ENCODE measurements around the gene SEC16B. TPM values are rescaled to one million over a fixed set of nuclear protein-coding genes. Genes with fewer than 3 reads are reported as not detected.

The SEC16B gene
- total RNA-seq, 3 donors from 2014 or later = 3.8 to 8.8 (median 4.8) TPM

GRCh38 chr1:177935638-177936415 lies 34.0 kb downstream of the SEC16B start:
- H3K4me1 ChIP-seq = no peaks in the 10 kb centered on the region
- no peaks in the 10 kb centered on the region for H3K36me3 ChIP-seq
- H3K27me3 ChIP-seq = no peaks in the 10 kb centered on the region
- no peak overlapping the region for H3K27ac ChIP-seq
- TF ChIP-seq CTCF (IDR thresholded peaks at IDR 0.05) = no peak
- TF ChIP-seq POLR2A (IDR thresholded peaks at IDR 0.05) = no peak
- TF ChIP-seq POLR2AphosphoS5 (IDR thresholded peaks at IDR 0.05) = no peak
- H3K9me3 ChIP-seq = no peaks in the 10 kb centered on the region
- intact Hi-C loops (cut with DNase I; ENCODE audit: low total_unique reads) = no loop called here
- no peak for DNase-seq (ENCODE audit: low spot score in 2 of 2)
- no peak overlapping the region for H3K4me3 ChIP-seq

DNA sequence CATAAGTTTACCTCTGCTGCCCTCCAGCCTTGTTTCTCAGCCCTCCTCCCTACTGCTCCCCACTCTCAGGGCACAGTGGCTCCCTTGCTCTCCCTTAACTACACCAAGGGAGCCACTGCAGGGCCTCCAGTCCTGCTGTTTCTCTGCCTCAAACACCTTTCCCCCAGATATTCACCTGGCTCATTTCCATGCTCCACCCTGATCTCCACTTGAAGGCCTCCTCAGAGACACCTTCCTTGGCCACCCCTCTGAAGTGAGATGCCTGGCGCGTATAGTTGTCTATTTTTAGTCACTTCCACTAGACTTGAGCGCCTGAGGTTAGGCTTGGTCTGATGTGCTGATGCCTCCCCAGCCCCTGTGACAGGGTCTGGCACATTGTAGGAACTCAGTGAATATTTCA lies 34.9 kb downstream of the SEC16B start:
- H3K9me3 ChIP-seq = no peaks in the 10 kb centered on the region
- TF ChIP-seq POLR2A (IDR thresholded peaks at IDR 0.05) = no peak
- TF ChIP-seq POLR2AphosphoS5 (IDR thresholded peaks at IDR 0.05) = no peak
- TF ChIP-seq CTCF (IDR thresholded peaks at IDR 0.05) = no peak
- no peaks in the 10 kb centered on the region for H3K4me1 ChIP-seq
- H3K4me3 ChIP-seq = no peak overlapping the region
- H3K27me3 ChIP-seq = no peaks in the 10 kb centered on the region
- intact Hi-C loops (cut with DNase I; ENCODE audit: low total_unique reads) = no loop called here
- no peak for DNase-seq (ENCODE audit: low spot score in 2 of 2)
- no peaks in the 10 kb centered on the region for H3K36me3 ChIP-seq
- H3K27ac ChIP-seq = no peak overlapping the region

GRCh38 chr1:177934461-177934860 lies 35.4 kb downstream of the SEC16B start:
- Histone ChIP-seq H3K4me3 (no peak overlapping the region), H3K36me3 (no peaks in the 10 kb centered on the region), H3K27me3 (no peaks in the 10 kb centered on the region), H3K27ac (no peak overlapping the region), H3K4me1 (no peaks in the 10 kb centered on the region), H3K9me3 (no peaks in the 10 kb centered on the region)
- TF ChIP-seq CTCF (IDR thresholded peaks at IDR 0.05) = no peak
- no peak for TF ChIP-seq POLR2A (IDR thresholded peaks at IDR 0.05)
- no peak for TF ChIP-seq POLR2AphosphoS5 (IDR thresholded peaks at IDR 0.05)
- no peak for DNase-seq (ENCODE audit: low spot score in 2 of 2)
- intact Hi-C loops (cut with DNase I; ENCODE audit: low total_unique reads) = no loop called here

DNA sequence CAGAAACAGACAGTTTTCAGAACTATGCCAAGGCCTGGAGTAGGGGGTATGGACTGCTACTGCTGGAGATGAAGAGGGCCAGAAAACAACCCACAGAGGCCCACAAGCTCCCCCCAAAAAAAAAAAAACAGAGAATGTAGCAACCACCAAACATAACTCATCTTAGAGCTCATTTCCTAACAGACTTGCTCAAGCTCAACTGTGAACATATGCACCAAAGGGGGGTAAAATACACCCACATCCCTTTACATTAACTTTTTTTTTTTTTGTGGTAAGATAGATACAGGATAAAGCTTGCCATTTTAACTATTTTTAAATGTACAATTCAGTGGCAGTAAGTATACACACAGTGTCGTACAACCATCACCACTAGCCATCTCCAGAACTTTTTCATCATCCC lies 36.0 kb downstream of the SEC16B start:
- no peak overlapping the region for H3K27ac ChIP-seq
- intact Hi-C loops (cut with DNase I; ENCODE audit: low total_unique reads) = no loop called here
- DNase-seq (ENCODE audit: low spot score in 2 of 2) = no peak

More for the DNA sequence above, 36.0 kb downstream of the SEC16B start:
- Histone ChIP-seq H3K36me3 (no peaks in the 10 kb centered on the region), H3K4me1 (no peaks in the 10 kb centered on the region), H3K9me3 (no peaks in the 10 kb centered on the region), H3K27me3 (no peaks in the 10 kb centered on the region), H3K4me3 (no peak overlapping the region)
- TF ChIP-seq CTCF (IDR thresholded peaks at IDR 0.05) = no peak
- no peak for TF ChIP-seq POLR2AphosphoS5 (IDR thresholded peaks at IDR 0.05)
- no peak for TF ChIP-seq POLR2A (IDR thresholded peaks at IDR 0.05)

All from breast epithelium (tissue), 4 donors.